HG03460 (cell line): ENCODE measurements around the gene EVI5.

ENCODE experiments used
- ATAC-seq: cut with Tn5 transposase; IDR thresholded peaks from one replicate; pipeline ENCODE4 v1.9.1; 2021; ENCODE audit not compliant: unreplicated experiment

Gene EVI5

GRCh38 chr1:92784639-92785500 lies at the start of gene EVI5:
Gene EVI5, minus strand, starts transcription at chr1:92785108. Its CDS starts 48,562 bp downstream, at chr1:92736546.
- ATAC-seq, result peak; percentile 92

GRCh38 chr1:92834617-92835016 lies 49.7 kb upstream of the EVI5 start:
- ATAC-seq, result no peak

- ATAC-seq, result no peak
These were observed 48.9 kb upstream of the EVI5 start for GRCh38 chr1:92833840-92834239.

- ATAC-seq, result peak; percentile 1
These were observed 47.7 kb upstream of the EVI5 start for GRCh38 chr1:92832537-92833114.

GRCh38 chr1:92831762-92832536 lies 47.0 kb upstream of the EVI5 start, which contains the start of gene RPL5:
Gene RPL5, plus strand, starts transcription at chr1:92832040. Its CDS starts 75 bp downstream, at chr1:92832115.
- ATAC-seq, result peak; percentile 96

GRCh38 chr1:92831368-92831761 lies 46.5 kb upstream of the EVI5 start:
- ATAC-seq, result no peak

GRCh38 chr1:92826792-92827191 lies 41.9 kb upstream of the EVI5 start:
- ATAC-seq, result no peak

- no peak for ATAC-seq
These were observed 38.0 kb upstream of the EVI5 start for GRCh38 chr1:92822879-92823278.

GRCh38 chr1:92820551-92820950 lies 35.6 kb upstream of the EVI5 start:
- ATAC-seq, result no peak

GRCh38 chr1:92820024-92820423 lies 35.1 kb upstream of the EVI5 start:
- no peak for ATAC-seq

- peak; percentile 64 for ATAC-seq
These were observed 33.3 kb upstream of the EVI5 start for GRCh38 chr1:92817986-92818764.

- no peak for ATAC-seq
These were observed 32.3 kb upstream of the EVI5 start for GRCh38 chr1:92817137-92817697.

- no peak for ATAC-seq
These were observed 31.8 kb upstream of the EVI5 start for GRCh38 chr1:92816732-92817131.

GRCh38 chr1:92808381-92808780 lies 23.5 kb upstream of the EVI5 start:
- no peak for ATAC-seq

- ATAC-seq, result no peak
These were observed 20.3 kb upstream of the EVI5 start for GRCh38 chr1:92805216-92805615.

GRCh38 chr1:92804721-92805201 lies 19.9 kb upstream of the EVI5 start:
- ATAC-seq, result no peak

GRCh38 chr1:92803140-92803887 lies 18.4 kb upstream of the EVI5 start:
- ATAC-seq, result no peak

- ATAC-seq, result no peak
These were observed 13.1 kb upstream of the EVI5 start for GRCh38 chr1:92797961-92798360.

- ATAC-seq, result no peak
These were observed 12.4 kb upstream of the EVI5 start for GRCh38 chr1:92797297-92797696.

- ATAC-seq, result no peak
These were observed 10.3 kb upstream of the EVI5 start for GRCh38 chr1:92795166-92795565.
